ENCODE results near the gene PTGFRN. TPM values are rescaled to one million over a fixed set of nuclear protein-coding genes. Genes with fewer than 3 reads are reported as not detected.

Gene PTGFRN
- total RNA-seq, 2 experiments from 2014 or later = 7.0 to 8.4 TPM

DNA sequence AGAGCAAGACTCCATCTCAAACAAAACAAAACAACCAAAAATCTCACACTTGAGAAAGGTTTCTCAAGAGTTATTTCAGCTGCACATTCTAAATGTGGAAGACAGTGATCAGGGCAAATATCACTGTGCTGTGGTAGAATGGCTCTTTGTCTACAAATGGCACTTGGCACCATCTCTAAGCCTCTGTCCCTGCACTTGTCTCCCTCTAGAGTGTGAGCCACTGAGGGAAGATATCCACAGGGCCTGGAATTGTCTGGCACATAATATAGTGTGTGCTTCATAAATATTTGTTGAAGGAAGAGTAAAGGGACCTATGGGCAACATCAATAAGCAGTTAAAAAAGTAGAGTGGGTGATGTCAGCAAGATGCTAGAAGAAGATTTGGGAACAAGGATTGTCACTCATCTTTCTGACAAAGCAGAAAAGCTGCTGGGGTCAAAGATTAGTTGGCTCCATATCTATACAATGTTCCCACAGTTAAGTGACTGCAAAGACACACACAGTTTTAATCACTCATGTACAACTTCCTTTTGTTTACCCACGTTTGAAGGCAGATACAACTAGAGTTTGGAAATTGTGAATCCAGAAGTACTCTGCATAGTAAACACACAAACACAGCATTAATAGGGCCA, 110.9 kb downstream of the PTGFRN start:
- no peak for ATAC-seq
- CTCF ChIA-PET = no interaction called here
- intact Hi-C loops (cut with micrococcal nuclease) = no loop called here

DNA sequence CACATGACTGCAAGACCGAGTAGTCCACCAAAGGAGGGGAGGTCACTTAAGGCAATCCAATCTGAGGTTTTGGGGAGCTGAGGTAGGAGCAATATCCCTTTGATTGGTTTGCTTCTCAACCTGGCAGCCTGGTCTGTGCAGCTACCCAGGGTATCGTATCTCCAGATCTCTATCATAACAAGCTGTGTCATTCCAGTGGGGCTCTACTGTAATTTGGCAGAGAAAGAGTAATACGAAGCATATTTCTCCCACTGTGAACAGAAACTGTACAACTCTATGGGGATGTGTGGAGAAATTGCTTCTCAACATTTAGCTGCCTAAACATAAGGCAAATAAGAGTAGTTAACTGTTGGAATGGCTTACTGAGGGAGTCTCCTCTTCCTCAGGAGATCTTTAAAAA, 112.4 kb downstream of the PTGFRN start:
- Mint-ChIP-seq H3K27ac (no peak overlapping the region), H3K4me3 (no peak overlapping the region), H3K4me1 (ENCODE audit: low read depth) (peaks cover 13% of the 10 kb centered on the region), H3K27me3 (no peaks in the 10 kb centered on the region), H3K9me3 (no peaks in the 10 kb centered on the region), H3K36me3 (ENCODE audit: low read depth) (no peaks in the 10 kb centered on the region)
- intact Hi-C loops (cut with micrococcal nuclease) = no loop called here
- ATAC-seq (no peak), DNase-seq (no peak)
- CTCF ChIA-PET = no interaction called here
- POLR2A ChIA-PET = interaction anchor here (1.2 kb wide), 1 partner anchor 20 kb away, joined by 4 read pairs; the partner anchor contains the start of gene CD101
- TF ChIP-seq, protein P1, sequence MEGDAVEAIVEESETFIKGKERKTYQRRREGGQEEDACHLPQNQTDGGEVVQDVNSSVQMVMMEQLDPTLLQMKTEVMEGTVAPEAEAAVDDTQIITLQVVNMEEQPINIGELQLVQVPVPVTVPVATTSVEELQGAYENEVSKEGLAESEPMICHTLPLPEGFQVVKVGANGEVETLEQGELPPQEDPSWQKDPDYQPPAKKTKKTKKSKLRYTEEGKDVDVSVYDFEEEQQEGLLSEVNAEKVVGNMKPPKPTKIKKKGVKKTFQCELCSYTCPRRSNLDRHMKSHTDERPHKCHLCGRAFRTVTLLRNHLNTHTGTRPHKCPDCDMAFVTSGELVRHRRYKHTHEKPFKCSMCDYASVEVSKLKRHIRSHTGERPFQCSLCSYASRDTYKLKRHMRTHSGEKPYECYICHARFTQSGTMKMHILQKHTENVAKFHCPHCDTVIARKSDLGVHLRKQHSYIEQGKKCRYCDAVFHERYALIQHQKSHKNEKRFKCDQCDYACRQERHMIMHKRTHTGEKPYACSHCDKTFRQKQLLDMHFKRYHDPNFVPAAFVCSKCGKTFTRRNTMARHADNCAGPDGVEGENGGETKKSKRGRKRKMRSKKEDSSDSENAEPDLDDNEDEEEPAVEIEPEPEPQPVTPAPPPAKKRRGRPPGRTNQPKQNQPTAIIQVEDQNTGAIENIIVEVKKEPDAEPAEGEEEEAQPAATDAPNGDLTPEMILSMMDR (IDR thresholded peaks at IDR 0.05) = no peak

More for the DNA sequence above, 110.9 kb downstream of the PTGFRN start:
- POLR2A ChIA-PET = no interaction called here
- Mint-ChIP-seq H3K9me3 (no peaks in the 10 kb centered on the region), H3K4me1 (ENCODE audit: low read depth) (peaks cover 17% of the 10 kb centered on the region), H3K27ac (no peak overlapping the region), H3K4me3 (no peak overlapping the region), H3K27me3 (no peaks in the 10 kb centered on the region), H3K36me3 (ENCODE audit: low read depth) (no peaks in the 10 kb centered on the region)
- no peak for DNase-seq
- TF ChIP-seq, protein P1 (IDR thresholded peaks at IDR 0.05) = no peak

GRCh38 chr1:117025568-117025967, 115.9 kb downstream of the PTGFRN start:
- H3K4me1 Mint-ChIP-seq (ENCODE audit: low read depth) = peaks cover 5% of the 10 kb centered on the region
- no peak overlapping the region for H3K4me3 Mint-ChIP-seq
- CTCF ChIA-PET = interaction anchor here (1.4 kb wide), 1 partner anchor 91 kb away, joined by 4 read pairs; no protein-coding TSS in a partner anchor
- no peaks in the 10 kb centered on the region for H3K27me3 Mint-ChIP-seq
- no peaks in the 10 kb centered on the region for H3K36me3 Mint-ChIP-seq (ENCODE audit: low read depth)
- TF ChIP-seq, protein P1 (IDR thresholded peaks at IDR 0.05) = no peak
- no peak overlapping the region for H3K27ac Mint-ChIP-seq
- intact Hi-C loops (cut with micrococcal nuclease) = no loop called here
- POLR2A ChIA-PET = no interaction called here
- no peaks in the 10 kb centered on the region for H3K9me3 Mint-ChIP-seq
- ATAC-seq = no peak
- no peak for DNase-seq

DNA sequence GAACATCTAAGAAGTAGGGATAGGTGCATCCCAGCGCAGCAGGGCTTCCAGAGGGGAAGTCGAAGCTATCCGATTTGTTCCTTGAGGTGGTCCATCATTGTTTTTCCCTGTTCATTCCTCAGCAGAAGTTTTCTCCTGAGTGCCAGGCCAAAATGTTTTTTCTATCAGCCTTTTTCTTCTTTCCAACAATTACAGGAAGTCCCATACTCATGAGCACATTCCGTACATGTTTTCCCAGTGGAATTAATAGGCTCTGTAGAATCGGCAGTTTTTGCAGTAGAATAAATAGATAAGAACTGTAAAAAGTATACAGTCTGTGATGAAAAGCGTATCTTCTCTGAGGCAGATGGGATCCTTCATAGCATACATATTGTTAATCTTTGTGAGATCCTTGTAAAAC, 116.6 kb downstream of the PTGFRN start:
- no peaks in the 10 kb centered on the region for H3K36me3 Mint-ChIP-seq (ENCODE audit: low read depth)
- no peaks in the 10 kb centered on the region for H3K27me3 Mint-ChIP-seq
- H3K27ac Mint-ChIP-seq = no peak overlapping the region
- intact Hi-C loops (cut with micrococcal nuclease) = no loop called here
- no peak overlapping the region for H3K4me3 Mint-ChIP-seq
- H3K4me1 Mint-ChIP-seq (ENCODE audit: low read depth) = peaks cover 10% of the 10 kb centered on the region
- ATAC-seq = no peak
- DNase-seq = no peak
- TF ChIP-seq, protein P1 (IDR thresholded peaks at IDR 0.05) = no peak
- ChIA-PET POLR2A (no interaction called here), CTCF (interaction anchor here (1.4 kb wide), 1 partner anchor 92 kb away, joined by 4 read pairs; no protein-coding TSS in a partner anchor)
- no peaks in the 10 kb centered on the region for H3K9me3 Mint-ChIP-seq

DNA sequence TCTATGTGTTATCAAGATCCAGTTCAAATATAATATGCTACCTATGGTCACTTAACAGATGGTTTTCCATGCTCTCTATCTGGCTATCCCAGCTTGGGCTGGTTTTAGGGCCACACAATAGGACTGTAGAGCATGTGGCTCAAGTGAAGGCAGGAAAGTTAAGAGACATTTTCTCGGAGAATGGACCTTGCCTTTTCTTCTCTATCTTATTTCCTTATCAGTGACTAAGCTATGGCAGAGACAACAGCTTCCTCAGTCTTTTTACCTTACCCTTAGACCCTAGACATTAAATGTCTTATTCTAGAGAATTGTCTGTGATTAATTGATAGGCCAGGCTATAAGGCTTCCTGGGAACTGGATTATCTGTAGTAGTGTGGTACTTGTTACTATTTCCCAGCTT, 120.0 kb downstream of the PTGFRN start:
- H3K36me3 Mint-ChIP-seq (ENCODE audit: low read depth) = no peaks in the 10 kb centered on the region
- no peak for DNase-seq
- H3K4me1 Mint-ChIP-seq (ENCODE audit: low read depth) = peaks cover 21% of the 10 kb centered on the region
- ATAC-seq = no peak
- intact Hi-C loops (cut with micrococcal nuclease) = no loop called here
- no peaks in the 10 kb centered on the region for H3K27me3 Mint-ChIP-seq
- TF ChIP-seq, protein P1 (IDR thresholded peaks at IDR 0.05) = no peak
- H3K9me3 Mint-ChIP-seq = no peaks in the 10 kb centered on the region
- CTCF ChIA-PET = no interaction called here
- POLR2A ChIA-PET = no interaction called here
- H3K4me3 Mint-ChIP-seq = no peak overlapping the region
- H3K27ac Mint-ChIP-seq = no peak overlapping the region

All from activated CD8-positive, alpha-beta T cell treated with anti-CD3 and anti-CD28 coated beads for 36 hours (primary cell).